DLD1 (cell line): Measurements from ENCODE around the gene SPTAN1.

ENCODE experiments used
- in situ Hi-C: cut with HindIII; loops from 2 replicates; pipeline ENCODE4 v1.10.0; 2017; ENCODE audit warnings: low sequenced_read_pairs

The SPTAN1 gene

GRCh38 chr9:128593856-128594255 is 41.5 kb downstream of the SPTAN1 start:
- in situ Hi-C loops, result no loop called here

- in situ Hi-C loops, result no loop called here
Measured at GRCh38 chr9:128595471-128595870, 43.1 kb downstream of the SPTAN1 start.

DNA sequence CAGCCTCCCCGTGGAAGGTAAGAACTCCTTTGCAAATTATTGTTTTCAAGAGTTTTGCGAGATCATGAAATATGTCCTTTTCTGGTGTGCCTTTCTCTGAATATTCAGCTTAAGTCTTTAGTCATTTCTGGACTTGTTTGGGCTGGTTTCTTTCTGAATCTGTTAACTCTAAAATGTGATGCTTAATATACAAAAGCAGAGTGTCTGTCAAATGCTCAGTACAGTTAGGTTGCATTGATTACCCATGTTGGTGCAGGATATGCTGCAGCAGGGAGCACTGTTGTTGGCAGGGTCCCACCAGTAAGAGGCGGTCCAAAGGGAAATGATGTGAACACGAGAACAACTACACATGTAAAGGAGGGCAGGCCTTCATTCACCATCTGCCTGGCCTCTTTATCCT is 47.7 kb downstream of the SPTAN1 start:
- in situ Hi-C loops, result no loop called here

DNA sequence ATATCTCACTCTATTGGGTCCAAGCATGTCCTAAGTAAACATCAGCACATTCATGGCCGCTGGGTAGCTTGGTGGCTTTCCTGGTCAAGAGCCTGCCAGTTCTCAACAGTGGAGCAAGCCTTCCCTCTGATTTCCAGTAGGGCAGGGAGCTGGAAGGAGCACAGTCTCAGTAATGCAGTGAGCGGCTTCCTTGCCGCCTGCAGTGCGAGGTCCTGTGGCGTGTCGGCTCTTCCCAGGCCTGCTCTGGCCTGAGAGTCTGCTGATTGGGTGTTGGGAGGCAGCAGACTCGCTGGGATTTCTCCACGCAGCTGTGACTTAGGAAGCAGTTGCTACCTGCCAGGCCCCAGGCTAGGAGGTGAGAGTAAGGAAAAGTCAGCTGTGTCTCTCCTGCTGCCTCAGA is 51.3 kb downstream of the SPTAN1 start:
- in situ Hi-C loops, result no loop called here

- in situ Hi-C loops, result no loop called here
Measured at GRCh38 chr9:128607642-128608350, 55.4 kb downstream of the SPTAN1 start.

- in situ Hi-C loops, result no loop called here
Measured at GRCh38 chr9:128610897-128611296, 58.5 kb downstream of the SPTAN1 start.

DNA sequence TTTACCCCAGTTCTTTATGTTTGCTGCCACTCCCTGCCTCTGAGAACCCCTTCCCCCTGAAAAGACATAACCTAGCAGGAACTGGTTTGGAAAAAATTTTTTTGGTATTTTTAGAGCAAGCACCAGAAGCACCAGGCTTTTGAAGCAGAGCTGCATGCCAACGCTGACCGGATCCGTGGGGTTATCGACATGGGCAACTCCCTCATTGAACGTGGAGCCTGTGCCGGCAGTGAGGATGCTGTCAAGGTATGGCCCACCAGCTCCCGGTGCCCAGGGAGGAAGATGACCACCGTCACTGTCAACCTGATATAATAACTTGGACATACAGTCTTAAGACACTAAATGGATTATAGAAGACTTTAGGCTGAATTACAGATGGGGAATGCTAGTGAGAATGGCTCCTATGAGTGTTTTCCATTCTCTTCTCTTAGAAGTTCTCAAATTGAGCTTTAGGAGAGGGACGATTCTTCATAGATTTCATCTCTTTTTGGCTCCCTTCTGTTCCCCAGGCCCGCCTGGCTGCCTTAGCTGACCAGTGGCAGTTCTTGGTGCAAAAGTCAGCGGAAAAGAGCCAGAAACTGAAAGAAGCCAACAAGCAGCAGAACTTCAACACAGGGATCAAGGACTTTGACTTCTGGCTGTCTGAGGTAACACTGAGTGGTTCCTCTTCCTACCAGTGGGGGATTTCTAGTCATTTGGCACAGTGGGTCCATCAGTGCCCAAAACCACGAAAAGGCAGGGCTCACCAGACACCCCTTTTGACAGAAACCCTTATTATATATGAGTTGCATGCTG is 59.4 kb downstream of the SPTAN1 start:
- in situ Hi-C loops, result no loop called here

DNA sequence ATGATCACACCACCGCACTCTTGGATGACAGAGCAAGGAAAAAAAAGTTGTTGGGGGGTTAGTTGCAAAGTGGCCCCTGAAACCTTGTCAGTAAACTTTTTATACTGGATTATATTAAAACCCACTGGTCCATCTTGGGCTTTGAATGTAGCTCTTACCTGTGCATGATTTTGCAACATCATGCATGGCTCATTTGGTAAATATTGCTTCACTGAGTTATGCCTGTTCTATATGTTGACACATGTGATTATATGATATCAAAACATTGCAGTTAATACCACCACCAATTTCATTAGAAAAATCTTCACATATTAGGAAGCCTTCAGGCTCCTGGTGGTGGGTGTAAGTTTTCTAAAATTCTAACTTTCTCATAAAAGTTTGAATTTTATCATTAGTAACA is 62.3 kb downstream of the SPTAN1 start:
- in situ Hi-C loops, result no loop called here

GRCh38 chr9:128615571-128615970 is 63.2 kb downstream of the SPTAN1 start:
- in situ Hi-C loops, result no loop called here

GRCh38 chr9:128617943-128618342 is 65.6 kb downstream of the SPTAN1 start:
- in situ Hi-C loops, result no loop called here

DNA sequence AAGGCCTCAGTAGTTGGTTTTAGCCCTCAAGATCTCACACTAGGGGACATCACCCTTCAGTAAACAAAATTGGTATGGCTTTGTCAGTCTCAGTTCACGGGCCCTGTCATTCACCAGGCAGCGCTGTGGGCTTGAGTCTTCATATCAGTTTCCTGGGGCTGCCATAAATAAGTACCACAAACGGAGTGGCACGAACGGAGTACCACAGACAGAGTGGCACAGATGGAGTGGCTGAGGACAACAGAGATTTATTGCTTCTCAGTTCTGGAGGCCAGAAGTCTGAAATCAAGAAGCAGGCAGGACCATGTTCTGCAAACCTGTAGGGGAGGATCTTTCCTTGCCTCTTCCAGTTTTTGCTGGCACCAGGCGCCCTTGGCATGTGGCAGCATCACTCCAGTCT is 66.7 kb downstream of the SPTAN1 start:
- in situ Hi-C loops, result no loop called here

GRCh38 chr9:128619779-128620178 is 67.4 kb downstream of the SPTAN1 start:
- in situ Hi-C loops, result loop anchor here (10.0 kb wide), 1 partner anchor 45 kb away; no protein-coding TSS in a partner anchor

- in situ Hi-C loops, result loop anchor here (10.0 kb wide), 1 partner anchor 47 kb away; no protein-coding TSS in a partner anchor
Measured at GRCh38 chr9:128621730-128622455, 69.5 kb downstream of the SPTAN1 start.

GRCh38 chr9:128624566-128624965 is 72.2 kb downstream of the SPTAN1 start:
- in situ Hi-C loops, result loop anchor here (10.0 kb wide), 1 partner anchor 50 kb away; no protein-coding TSS in a partner anchor

- in situ Hi-C loops, result loop anchor here (10.0 kb wide), 1 partner anchor 51 kb away; no protein-coding TSS in a partner anchor
Measured at GRCh38 chr9:128625391-128626146, 73.2 kb downstream of the SPTAN1 start.

DNA sequence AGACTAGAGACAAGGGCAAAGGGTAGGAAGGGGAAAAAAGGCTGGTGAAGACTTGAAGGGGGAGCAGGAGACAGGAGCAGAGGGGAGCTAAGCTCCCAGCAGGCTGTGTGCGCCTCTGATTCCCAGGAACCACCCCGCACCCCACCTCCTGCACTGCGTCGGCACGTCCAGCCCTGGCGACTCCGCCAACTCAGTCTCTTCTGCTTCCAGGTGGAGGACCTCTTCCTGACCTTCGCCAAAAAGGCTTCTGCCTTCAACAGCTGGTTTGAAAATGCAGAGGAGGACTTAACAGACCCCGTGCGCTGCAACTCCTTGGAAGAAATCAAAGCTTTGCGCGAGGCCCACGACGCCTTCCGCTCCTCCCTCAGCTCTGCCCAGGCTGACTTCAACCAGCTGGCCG is 73.8 kb downstream of the SPTAN1 start:
- in situ Hi-C loops, result loop anchor here (10.0 kb wide), 1 partner anchor 51 kb away; no protein-coding TSS in a partner anchor

GRCh38 chr9:128627127-128627715 is 74.8 kb downstream of the SPTAN1 start:
- in situ Hi-C loops, result loop anchor here (10.0 kb wide), 1 partner anchor 52 kb away; no protein-coding TSS in a partner anchor

DNA sequence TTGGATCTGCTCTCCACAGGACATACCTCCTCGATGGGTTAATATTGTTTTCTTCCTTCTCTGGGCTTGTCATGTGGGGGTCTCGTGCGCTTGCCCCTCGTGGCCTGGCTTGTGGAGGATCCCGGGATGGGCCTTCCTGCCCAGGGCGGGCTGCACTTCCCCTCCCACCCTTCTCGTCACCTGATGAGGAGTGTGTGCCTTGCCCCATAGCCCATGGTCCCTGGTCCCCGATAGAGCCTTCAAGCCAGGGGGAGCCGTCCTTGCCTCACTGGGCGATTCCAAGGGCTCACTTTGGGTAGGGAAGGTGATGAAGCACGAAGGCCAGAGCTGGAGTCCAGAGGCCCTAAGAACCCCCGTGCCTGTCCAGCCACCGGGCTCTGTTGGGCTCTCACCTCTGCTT is 75.5 kb downstream of the SPTAN1 start:
- in situ Hi-C loops, result loop anchor here (10.0 kb wide), 1 partner anchor 53 kb away; no protein-coding TSS in a partner anchor

DNA sequence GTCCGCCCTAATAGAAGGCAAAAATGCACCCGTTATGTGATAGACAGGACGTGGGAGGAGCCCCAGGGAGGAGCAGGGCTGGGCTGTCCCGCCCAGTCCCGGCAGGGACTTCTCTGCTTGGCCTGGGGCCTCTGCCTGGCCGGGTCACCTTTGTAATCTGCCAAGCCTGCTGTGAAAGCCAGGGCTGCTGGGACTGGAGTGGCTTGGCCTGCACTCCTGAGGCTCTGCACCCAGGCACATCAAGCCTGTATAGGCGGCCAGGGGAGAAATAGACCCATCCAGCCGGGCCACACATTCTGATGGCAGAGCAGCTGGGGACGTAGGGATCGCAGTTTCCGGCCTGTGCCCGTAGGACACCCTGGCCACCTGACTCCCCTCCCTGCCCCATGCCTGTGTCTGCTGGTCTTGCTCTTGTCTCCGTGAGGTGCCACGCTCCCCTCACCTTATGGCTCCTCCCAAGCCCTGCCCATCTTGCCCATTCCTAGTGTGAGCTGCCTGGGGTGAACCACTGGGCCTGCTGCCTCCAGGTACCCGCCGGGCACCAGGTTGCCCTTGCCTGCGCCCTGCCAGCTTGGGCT is 76.2 kb downstream of the SPTAN1 start:
- in situ Hi-C loops, result loop anchor here (10.0 kb wide), 1 partner anchor 54 kb away; no protein-coding TSS in a partner anchor

GRCh38 chr9:128629136-128629535 is 76.7 kb downstream of the SPTAN1 start:
- in situ Hi-C loops, result loop anchor here (10.0 kb wide), 1 partner anchor 54 kb away; no protein-coding TSS in a partner anchor
